GM18517 (cell line): Measurements from ENCODE around the gene RNF126.

Source experiments
- ATAC-seq: cut with Tn5 transposase; IDR thresholded peaks from one replicate; pipeline ENCODE4 v1.9.1; 2021; ENCODE audit warnings: mild to moderate bottlenecking, moderate library complexity; ENCODE audit not compliant: unreplicated experiment

The RNF126 gene

GRCh38 chr19:648305-648704 is 14.7 kb downstream of the RNF126 start:
- ATAC-seq, result no peak

GRCh38 chr19:647566-648284 is 15.3 kb downstream of the RNF126 start:
- ATAC-seq, result no peak

- no peak for ATAC-seq
These were observed 16.0 kb downstream of the RNF126 start for GRCh38 chr19:646779-647565.

DNA sequence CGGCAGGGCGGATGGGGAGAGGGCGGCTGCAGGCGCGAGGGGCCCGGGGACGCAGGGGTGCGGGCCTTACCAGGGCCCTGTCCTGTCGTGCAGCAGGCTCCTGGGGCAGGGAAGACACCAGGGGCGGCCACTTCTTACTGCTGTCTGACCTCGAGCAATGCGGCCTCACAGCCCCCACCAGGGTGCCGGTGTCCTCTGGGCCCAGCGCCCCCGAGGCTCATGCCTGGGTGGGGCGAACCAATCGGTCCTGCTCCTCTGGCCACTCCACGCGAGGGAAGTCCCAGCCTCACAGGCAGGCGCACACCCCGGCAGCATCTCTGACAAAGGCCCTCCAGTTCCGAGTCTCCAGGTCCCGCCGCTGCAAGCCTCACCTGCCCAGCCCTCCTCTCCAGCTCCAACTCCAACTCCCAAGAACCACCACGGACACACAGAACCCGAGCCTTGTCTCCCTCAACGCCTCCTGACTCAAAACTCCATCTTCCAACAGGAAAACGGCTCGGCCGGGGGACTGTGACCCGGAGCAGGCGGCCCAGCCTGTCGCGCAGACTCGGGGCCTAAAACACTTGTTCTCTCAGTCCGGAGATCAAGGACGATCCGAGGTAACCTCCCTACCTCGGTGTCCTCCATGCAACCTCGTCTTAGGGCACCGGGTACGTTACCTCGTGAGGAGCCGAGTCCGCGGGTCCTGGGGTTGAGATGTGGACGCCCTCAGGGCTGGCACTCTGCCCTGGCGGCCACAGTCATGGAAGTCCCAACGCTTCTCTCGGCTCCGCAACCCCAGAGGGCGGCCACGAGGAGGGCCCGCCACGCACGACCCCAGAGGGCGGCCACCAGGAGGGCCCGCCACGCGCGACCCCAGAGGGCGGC is 16.9 kb downstream of the RNF126 start:
- ATAC-seq, result no peak

- ATAC-seq, result no peak
These were observed 18.2 kb downstream of the RNF126 start for GRCh38 chr19:644789-645188.

DNA sequence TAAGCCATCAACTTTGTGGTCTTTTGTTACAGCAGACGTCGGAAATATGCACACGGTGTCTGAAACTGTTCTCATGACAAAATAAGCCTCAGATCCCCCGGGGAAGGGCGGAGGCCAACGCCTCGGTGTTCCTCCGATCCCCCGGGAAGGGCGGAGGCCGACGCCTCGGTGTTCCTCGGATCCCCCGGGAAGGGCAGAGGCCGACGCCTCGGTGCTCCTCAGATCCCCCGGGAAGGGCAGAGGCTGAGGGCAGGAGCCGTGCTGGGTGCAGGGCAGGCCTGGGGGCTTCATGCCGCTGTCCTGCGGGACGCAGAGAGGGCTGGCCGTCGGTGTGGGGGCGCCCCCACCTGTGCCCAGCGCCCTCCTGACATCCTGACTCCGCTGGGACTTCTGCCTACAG is 18.7 kb downstream of the RNF126 start:
- ATAC-seq, result no peak

DNA sequence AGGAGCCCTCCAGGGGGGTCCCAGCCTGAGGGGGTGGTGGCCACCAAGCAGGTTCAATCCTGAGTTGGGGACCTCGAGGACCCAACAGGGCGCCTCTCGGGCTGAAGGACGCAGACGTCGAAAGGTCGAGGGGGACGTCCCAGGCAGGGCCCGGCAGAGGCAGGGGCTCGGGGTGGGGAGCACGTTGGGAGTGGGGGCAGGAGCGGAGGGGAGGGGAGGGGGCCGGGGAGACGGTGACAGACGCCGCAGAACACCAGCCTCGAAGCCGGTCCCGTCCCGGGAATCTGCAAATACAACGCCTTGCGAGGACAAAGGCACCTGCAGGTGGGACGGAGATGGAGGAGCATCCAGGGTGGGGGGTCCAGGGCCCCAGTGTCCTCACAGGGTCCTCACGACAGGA is 19.3 kb downstream of the RNF126 start:
- no peak for ATAC-seq

GRCh38 chr19:642767-643727 is 20.0 kb downstream of the RNF126 start:
- ATAC-seq, result no peak

- ATAC-seq, result no peak
These were observed 21.3 kb downstream of the RNF126 start for GRCh38 chr19:641702-642101.

DNA sequence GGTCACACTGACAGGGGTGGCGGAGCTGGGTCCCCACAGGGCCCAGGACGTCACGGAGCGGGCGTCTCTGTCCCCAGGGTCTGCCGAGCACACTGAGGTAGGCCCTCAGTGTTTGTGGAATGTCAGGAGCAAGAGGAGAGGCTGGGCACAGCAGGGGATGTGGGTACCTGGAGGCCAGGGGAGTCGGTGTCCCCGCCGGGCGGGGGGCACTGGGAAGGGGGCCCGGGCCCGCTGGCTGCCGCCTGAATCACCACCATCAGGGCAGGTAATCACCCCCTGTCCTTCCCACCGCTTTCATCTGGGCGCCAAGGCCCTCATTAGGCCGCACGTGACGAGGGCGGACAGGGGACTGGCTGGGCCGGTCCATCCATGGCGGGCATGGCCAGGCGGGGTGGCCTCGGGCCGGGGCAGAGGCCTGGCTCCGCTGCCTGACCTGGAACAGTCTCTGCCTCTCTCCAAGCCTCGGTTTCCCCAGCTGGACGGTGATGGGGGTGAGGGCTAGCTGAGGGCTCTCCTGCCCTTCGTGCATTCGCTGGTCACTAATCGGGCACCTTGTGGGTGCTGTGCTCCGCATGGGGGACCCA is 22.3 kb downstream of the RNF126 start:
- no peak for ATAC-seq

DNA sequence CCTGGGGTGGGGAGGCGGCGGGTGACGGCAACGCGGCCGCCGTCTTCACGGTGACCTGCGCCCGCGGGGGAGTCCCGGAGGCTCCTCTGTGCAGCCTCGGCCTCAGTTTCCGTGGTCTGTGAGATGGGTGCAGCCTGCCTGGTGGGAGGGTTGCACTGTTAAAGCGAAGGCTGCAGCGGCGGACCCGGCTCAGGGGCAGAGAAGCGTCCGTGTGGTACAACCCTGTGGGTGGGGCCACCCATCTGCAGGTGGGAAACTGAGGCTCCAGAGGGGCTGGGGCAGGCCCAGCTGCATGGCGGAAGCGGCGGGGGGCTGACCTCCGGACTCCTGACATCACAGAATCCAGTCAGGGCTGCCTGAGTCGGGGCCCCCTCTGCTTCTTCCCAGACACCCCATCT is 22.9 kb downstream of the RNF126 start:
- no peak for ATAC-seq

DNA sequence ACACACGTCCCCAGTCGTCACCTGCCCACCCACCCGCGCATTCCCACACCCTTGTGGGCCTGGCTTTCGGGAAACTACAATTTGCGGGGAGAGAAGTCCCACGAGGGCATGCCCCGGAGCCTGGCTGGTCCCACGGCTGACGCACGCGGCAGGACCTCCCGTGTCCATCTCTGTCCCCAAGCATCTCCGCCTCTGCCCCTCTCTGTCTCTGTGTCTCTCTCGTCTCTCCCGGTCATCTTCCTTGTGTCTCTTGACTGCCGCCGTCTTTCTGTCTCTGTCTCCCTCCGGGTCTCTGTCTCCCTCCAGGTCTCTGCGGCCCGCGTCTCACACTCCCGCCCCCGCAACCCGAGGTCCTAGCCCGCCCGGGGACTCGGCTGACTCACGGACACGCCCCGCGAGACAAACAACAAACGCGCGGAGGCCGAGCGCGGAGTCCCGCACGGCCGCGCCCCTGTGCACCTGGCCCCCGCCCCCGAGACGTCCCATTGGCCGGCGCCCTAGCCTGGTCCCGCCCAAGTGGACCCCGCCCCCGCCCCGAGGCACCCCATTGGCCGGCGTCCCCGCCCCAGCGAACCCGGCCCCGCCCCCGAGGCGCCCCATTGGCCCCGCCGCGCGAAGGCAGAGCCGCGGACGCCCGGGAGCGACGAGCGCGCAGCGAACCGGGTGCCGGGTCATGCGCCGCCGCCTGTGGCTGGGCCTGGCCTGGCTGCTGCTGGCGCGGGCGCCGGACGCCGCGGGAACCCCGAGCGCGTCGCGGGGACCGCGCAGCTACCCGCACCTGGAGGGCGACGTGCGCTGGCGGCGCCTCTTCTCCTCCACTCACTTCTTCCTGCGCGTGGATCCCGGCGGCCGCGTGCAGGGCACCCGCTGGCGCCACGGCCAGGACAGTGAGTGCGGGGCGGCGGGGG is 23.5 kb downstream of the RNF126 start, which contains the start of gene FGF22:
TSS of gene FGF22 (plus strand) at position 627 of the 908 bp plus-strand sequence. CDS start at position 674, 47 bp downstream.
- no peak for ATAC-seq

- ATAC-seq, result no peak
These were observed 24.1 kb downstream of the RNF126 start for GRCh38 chr19:638906-639252.

DNA sequence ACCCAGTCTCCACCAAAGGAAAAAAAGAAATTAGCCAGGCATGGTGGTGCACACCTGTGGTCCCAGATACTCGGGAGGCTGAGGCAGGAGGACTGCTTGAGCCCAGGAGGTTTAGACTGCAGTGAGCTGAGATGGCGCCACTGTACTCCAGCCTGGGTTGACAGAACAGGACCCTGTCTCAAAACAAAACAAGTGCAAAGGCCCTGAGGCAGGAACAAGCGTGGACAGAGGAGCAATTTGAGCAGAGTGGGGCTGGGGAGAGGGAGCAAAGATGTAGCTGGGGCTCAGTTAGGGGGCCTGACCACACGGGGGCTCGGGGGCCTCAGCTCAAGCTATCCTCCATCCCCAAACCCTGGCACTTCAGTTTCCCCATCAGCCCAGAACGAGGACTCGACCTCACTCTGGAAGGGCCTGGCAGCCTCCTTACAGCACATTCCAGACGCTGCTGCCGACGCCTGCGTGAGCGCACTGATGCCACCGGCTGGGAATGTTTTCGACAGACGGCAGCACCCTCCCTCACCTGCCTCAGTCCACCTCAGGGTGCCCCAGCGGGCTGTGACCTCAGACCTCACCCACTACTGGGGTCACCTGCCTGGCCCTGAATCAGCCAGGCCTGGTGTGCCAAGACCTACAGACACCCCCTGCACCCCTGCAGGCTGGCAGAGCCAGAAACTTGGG is 27.9 kb downstream of the RNF126 start:
- no peak for ATAC-seq

GRCh38 chr19:633786-634639 is 29.0 kb downstream of the RNF126 start:
- ATAC-seq, result no peak

DNA sequence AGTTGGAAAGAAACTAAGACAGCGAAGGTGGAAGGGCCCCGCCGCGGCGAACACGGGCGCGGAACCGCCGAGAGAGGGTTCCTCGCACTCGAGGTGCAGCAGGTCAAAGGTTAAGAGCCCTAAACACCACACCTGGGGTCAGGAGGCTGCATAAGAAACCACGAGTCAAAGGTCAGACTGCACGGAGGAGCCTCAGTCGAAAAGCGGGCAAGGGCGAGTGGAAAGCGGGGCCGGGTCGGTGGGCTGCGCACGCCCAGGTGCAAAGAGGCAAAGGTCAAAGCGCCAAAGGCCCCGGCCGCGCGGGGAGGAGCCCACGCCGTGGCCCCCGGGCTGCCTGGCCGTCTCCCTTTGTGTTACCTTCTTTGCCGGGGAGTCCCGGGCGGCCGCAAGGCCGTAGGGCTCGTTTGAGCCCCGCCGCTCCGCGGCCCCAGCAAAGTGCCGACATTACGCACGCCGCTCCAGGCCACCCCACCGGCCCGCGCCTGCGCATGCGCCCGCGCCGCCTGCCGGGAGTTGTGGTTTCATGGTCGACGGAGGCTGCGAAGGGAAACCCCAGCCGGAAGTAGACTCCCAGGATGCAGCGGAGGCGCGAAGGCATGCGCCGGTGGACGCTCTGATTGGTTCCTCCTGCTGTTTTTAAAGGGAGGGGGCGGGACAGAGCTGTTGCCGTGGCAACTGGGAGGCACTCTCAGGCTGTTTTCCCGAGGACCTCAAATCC is 29.8 kb downstream of the RNF126 start, which contains the start of gene POLRMT:
TSS of gene POLRMT (minus strand) at position 470 of the 718 bp plus-strand sequence. CDS start at position 445, 25 bp downstream.
- peak; percentile 62 for ATAC-seq
